ENCODE measurements around the gene TACR2.

Gene TACR2

DNA sequence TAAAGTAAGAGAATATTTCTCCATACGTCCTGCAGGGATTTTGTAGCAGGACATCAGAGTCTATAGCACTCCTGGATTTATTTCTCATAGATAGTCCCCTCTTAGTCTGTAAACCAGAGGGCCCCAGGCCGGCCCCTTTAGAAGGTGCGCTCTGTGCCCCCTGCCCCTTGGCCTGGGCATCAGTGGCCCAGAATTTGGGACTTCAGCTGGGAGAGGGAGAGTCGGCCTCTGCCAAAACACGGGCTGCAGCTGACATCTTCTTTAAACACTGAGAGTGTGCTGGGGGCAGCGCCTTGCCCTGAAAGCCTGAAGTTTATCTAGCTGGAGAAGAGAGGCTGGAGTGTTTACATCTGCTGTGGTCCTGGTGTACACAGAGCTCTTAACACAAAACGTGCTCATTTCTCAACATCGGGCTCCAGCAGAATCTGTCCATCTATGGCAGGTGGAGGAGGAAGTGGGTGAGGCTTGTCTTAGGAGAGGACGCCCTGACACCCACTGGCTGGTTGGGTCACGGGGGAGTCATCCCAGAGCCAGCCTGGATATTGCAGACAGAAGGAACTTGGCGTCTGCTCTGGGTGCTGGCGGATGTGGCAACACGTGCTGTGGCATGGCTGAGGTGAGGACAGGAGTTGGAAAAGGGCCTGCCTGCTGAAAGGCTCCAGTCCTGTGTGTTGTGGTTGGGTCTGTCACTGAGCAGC is 5.0 kb upstream of the TACR2 start:
- DNase-seq (ENCODE audit: low read depth in 2 of 2, low spot score in 1 of 2) = no peak

DNA sequence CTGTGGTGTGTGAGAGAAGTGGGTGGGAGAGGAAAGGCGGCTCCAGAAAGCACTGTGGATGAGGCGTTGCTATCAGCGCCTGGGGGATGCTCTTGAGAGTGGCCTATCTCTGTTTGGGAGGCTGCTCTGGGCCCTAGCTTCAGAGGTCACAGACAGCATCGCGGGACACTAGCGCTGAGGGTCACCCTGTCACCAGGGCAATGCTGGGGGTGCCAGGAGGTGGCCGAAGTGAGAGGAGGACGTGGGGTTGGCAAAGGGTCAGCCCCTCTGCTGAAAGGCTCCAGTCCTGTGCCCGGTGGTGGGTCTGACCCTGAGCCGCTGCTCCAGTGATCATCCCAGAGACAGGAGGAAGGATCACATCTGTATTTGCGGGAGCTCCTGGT is 3.0 kb upstream of the TACR2 start:
- no peak for DNase-seq (ENCODE audit: low read depth in 2 of 2, low spot score in 1 of 2)

DNA sequence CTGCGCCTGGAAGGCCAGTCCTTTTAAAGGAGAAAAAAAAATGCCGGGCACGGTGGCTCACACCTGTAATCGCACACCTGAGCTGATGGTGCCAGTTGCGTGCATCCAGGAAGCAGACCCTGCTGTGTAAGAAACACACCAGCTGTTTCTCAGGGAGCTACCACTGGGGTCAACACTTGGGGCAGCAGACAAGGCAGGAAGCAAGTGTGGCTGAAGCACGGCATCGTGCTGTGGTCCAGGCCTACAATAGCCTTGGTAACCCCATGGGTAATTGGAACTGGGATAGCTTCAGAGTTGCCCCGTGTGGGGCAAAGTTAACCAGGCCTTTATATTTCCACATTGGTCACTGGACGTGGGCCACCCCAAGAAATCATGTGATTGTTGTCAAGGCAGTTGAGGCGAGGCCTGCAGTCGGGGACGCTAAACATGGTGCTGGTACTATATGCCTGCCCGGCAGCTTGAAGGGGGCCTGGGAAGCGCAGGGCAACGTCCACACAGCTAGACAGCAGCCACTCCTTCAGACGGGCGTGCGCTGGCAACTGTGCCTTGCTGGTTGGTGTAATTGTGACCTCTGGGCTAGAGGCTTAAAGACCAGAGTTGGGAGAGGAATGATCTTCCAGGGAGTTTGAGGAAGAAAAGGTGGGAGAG is 2.5 kb upstream of the TACR2 start:
- no peak for DNase-seq (ENCODE audit: low read depth in 2 of 2, low spot score in 1 of 2)

DNA sequence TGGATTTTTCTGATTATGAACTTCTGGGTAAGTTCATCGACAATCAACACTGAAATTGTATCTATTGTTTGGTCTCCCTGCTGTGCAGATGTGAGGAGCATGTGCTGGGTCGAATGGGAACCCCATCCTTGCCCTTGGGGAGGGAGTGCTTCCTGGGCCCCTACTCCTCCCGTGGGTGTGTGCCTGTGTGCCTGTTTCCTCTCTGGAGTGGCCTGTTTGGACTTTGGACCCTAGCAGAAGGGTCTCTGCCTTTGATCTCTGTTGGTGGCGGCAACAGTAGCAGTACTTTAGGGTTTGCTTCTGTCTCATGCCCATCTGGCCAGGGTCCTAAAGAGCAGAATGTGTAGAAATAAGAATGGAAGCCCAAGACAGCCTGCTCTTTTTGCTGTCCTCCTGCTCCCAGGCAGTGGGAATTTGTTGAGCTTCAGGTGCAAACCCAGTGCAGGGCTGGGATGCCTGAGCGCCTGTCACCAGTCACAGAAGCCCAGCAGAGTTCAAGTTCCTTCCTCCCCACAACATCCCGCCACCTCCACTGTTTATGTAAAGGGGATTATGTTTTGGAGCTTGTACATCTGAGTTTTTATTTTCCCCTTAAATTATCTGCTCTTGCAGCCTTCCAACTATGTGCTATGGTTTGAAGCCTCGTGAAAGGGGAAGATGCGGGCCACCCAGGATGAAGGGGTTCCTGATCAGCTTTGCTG is 1.5 kb upstream of the TACR2 start:
- DNase-seq (ENCODE audit: low read depth in 2 of 2, low spot score in 1 of 2) = no peak

DNA sequence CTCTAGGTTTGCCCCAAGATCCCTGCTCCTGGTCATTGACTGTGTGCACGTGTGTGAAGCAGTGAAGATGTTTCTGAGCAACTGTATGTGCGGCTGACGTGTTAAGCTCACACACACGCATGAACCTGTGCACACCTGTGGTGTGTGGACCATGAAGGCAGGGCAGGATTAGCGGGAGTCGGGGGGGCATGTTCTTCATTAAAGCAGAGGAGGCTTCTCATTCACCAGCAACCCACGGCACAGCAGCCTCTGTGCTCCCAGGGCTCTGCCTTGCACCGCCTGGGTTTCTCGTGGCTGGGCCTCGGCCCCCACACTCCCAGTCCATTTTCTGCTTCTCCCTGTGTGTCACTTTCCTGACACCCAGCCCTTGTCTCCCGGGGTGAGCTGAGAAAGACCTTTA is 824 bp upstream of the TACR2 start:
- DNase-seq (ENCODE audit: low read depth in 2 of 2, low spot score in 1 of 2) = no peak

DNA sequence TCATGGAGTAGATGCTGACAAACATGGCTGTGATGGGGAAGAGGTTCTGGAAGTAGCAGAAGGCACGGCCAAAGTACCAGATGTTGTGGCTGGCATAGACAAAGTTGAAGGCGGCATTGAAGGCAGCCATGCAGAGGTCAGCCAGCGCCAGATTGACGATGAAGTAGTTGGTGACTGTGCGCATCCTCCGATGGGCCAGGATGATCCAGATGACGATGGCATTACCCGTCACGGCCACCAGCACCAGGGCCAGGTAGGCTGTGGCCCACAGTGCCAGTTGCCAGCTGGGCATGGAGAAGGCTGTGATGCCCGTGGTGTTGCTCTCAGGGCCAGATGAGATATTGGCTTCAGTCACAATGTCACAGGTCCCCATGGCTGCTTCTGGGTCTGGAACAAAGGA is 767 bp downstream of the TACR2 start:
- DNase-seq (ENCODE audit: low read depth in 2 of 2, low spot score in 1 of 2) = no peak

DNA sequence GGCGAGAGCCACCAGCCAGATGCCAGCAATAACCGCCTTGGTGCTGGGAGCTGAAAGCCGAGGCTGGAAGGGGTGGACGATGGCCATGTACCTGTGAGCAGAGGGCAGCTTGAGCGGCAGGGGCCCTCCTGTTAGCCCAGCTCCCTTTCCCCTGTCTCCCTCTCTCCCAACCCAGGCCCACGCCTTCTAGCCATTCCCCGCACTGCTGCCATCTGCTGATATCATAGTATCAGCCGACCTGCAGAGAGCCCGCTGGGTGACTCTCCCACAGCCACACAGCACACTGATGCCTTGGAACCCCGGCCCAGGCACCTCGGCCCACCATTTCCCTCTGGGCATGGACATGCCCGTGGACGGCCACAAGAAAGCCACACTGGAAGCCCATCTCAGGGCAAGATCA is 1.7 kb downstream of the TACR2 start:
- DNase-seq (ENCODE audit: low read depth in 2 of 2, low spot score in 1 of 2) = no peak

DNA sequence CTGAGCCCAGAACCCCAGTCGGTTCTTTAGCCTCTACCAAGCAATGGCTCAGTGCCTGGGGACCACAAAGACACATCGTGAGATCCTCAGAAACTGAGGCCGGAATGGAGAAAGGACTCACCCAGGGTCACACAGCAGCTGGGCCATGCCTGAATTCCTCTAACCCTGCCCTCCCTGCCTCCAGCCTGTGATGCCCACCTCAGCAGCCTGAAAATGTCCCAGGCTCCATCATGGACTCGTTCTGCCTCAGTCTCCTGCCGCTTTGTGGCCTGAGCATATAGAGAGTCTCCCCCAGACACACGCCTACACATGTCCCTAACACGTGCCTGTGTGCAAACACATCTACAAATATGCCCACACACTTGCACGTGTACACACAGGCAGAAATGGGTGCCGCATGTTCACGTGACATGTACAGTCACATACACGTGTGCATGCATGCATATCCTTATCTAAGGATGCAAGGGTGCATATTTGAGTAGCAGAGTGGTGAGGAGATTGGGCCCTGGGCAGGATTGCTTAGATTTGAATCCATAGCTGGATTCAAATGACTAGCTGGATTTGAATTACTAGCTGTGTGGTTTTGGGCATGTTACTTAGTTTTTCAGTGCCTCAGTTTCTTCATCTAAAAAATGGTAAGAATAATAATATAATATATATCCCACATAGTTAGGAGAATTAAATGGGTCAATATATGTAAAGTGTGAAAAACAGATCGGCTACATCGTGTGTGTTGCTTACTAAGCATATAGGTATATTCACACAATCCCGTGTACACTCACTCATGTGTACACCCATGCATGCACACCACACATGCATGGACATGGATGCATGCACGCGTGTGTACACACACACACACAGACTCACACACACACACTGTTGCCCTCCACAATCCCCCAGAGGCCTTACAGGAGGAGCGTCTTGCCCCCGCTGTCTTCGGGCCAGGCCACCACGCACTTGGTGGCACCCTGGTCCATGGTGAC is 2.4 kb downstream of the TACR2 start:
- no peak for DNase-seq (ENCODE audit: low read depth in 2 of 2, low spot score in 1 of 2)

DNA sequence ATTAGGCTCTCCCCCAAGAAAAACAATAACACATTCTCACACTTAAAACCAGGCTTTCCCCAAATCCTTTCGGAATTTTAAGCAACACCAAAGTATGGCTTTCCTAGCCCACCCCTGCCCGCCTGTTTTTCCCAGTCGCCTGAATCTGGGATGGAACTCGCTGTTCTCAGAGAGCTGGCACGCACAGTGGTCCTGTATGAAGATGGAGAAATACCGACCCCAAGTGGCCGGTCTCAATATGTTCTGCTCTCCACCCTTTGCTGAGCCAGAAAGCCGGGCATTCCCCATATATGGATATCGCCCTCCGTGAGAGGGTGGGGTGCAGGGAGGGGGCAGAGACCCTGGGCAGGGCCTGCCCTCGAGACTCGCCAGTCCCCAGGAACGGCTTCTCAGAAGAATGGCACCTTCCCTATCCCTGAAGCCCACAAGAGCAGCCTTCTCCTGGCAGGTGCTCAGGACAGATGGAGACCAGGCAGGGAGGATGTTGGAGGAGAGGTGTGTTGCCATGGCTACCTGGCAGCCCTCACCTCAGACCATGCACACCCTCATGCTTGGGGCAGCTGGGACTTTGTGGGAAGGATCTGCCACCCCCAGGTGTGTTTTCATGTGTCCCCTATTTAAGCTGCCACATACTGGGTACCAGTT is 3.4 kb downstream of the TACR2 start:
- no peak for DNase-seq (ENCODE audit: low read depth in 2 of 2, low spot score in 1 of 2)

DNA sequence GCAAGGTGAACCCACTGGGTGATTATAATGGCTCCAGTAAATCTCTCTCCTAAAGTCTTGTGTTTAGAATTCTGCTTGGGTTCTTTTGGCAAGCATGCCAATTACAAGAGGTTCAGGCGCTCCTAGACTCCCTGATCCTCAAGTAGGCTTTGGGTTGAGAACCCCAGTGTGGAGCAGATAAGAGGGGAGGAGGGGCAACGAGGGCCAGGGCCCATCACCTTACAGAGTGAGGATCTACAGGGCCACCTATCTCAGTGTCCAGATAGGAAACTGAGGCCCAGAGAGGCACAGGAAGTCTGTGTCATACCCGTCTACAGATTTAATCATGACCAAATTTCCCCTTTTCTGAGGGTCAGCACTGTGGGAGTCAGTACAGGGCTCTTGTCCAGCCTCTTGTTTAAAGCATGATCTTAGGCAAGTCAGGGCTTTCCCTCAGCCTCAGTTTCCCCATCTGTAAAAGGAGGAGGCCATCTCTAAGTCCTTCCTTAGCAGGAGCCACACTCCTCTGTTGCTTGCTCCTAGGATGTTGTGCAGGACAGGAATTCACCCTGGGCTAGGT is 4.4 kb downstream of the TACR2 start:
- DNase-seq (ENCODE audit: low read depth in 2 of 2, low spot score in 1 of 2) = no peak

DNA sequence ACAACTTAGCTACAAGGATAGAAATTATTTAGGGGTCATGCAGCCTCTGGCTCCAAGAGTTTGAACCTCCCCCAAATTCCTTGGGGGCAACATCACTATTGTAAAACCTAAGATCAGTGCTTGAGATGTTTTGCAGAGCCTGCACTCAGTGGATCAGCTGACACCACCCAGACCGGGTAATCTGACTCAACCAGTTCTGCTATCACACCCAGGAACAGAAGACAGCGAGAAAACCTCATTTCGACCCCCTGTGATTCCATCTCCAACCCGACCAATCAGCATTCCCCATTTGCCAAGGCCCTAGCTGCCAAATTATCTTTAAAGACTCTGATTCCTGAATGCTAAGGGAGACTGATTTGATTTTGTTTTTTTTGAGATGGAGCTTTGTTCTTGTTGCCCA is 5.2 kb downstream of the TACR2 start:
- no peak for DNase-seq (ENCODE audit: low read depth in 2 of 2, low spot score in 1 of 2)

DNA sequence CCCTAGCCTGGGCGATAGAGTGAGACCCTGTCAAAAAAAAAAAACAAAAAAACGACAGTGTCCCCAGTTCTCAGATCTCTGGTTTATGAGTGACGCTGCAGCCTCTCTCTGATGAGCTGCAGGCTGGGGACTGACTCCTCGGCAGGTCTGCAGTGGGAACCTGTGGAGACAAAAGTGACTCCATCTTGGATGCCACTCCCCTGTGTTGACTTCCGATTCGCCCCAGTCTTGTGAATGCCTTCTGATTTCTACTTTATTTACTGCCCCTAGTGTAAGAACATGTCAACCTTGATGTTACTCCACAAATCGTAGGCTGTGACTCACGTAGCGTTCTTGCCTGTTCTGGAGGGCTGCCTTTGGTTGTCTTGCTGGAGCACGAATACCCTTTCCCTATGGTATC is 6.2 kb downstream of the TACR2 start:
- no peak for DNase-seq (ENCODE audit: low read depth in 2 of 2, low spot score in 1 of 2)

DNA sequence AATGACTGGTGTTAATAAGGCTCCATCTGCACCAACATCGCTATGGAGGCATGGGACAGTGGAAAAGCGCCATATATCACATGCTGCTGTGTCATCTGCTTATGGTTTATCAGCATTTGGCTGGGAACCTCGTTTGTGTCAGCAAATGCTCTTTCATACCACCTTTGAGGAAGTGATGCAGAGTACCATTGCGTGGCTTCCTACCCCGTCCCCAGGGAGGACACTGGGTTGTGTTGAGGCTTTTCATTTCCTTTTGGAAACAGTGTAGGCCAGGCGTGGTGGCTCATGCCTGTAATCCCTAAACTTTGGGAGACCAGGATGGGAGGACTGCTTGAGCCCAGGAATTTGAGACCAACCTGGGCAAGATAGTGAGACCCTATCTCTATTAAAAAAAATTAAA is 6.8 kb downstream of the TACR2 start:
- no peak for DNase-seq (ENCODE audit: low read depth in 2 of 2, low spot score in 1 of 2)

DNA sequence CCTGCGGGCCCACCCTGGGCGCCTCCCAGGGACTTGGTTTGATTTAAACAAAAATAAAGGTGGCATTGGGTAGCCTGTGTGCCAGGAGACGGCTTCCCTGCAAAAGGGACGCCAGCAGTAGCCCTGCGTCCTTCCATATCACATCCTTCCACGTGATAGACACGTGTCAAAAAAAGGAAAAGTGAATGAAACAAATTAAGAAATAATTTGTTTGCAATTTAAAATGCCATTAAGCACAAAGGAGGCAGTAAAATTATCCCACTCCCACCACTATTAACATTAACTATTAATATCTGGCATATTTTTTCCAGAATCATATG is 7.6 kb downstream of the TACR2 start:
- no peak for DNase-seq (ENCODE audit: low read depth in 2 of 2, low spot score in 1 of 2)

DNA sequence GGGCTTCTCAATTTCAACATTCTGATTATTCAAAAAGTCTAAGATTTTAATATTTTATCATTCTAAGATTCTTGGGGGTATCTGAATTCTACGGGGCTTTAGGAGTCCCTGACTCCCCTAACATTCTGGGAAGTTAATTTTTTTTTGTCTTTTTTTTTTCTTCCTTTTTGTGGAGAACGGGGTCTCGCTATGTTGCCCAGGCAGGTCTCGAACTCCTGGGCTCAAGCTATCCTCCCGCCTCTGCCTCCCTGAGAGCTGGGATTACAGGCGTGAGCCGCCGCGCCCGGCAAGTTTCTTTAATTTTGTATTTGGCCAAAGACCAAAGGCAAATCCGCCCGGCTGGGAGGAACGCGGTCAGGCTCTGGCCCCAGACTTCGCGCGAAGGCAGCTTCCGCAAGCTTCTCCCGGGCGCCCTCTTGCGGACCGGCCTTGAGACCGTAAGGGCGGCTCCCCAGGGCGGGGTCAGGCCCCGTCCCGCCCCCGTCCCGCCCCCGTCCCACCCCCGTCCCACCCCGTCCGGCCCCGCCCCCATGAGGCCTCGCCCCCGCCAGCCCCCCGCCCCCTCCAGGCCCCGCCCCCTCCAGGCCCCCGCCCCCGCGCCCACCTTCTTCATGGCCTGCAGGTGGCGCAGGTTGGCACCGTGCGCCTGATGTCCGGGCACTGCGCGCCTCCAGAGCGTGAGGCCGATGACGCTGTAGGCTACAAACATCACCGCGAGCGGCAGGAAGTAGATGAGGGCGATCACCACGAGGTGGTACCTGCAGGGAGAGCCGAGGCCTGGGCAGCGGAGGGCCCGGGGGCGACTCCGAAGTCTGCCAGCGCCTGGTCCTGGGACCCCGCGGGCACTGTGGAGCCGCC is 8.2 kb downstream of the TACR2 start:
- peak; percentile 75 to 81 for DNase-seq (ENCODE audit: low read depth in 2 of 2, low spot score in 1 of 2)

DNA sequence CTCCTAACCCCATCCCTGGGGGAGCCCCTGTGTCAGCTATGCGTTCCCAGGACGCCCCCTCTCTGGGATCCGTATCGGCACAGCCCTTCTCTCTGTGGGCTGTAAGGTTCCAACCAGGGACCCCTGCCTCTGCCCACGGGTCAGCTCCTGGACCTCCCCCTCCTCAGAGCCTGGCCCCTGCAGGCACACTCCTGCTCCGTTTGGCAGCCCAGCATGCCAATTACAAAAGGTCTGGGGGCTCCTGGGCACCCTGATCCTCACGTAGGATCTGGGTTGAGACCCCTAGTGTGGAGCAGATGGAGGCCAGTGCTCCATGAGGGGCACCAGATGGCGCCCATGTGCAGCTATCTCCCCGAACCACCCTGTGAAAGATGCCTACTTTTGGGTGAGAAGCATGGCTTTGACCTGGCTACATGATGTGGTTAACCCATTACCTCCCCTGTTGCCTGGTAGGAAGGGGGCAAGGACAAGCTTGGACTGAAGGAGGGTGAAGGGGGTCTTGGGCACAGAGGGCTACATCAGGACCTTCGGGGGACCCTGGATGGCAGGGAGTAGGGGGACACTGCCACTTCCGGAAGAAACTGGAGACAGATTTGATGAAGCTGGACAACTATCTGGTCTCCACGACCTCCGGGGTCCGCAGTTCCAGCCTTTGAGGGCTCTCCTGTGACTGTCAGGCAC is 9.0 kb downstream of the TACR2 start:
- DNase-seq (ENCODE audit: low read depth in 2 of 2, low spot score in 1 of 2) = no peak

DNA sequence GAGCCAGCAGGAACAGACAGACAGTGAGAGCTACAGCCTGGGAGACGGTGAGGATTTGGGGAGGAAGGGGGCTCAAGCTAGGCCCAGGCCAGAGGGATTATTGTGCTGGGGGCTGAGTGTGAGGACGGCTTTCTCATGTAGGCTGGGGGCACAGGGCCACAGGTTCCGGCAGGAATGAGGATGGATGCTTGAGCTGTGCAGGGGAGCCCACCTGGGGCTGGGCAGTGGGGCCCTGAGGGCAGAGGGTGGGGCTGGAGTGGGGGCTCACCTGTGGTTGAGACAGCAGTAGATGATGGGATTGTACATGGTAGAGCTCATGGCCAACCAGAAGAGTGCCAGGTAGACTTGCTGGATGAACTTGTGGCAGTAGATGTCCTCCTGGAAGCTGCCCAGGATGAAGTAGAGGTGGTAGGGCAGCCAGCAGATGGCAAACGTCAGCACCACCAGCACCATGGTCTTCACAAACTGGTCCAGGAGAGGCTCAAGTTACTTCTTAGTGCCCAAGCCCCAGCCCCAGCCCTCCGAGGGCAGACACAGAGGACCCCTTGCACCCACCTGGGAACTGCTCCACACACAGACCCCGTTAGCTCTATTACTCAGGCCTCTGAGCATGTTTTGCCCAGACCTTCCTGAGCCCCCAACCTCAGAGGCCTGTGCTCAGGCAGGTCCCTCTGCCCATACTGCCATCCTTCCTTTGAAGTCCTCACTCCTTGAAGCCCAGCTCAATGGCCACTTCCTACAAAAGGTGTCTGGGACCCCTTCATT is 9.7 kb downstream of the TACR2 start:
- DNase-seq (ENCODE audit: low read depth in 2 of 2, low spot score in 1 of 2) = no peak

DNA sequence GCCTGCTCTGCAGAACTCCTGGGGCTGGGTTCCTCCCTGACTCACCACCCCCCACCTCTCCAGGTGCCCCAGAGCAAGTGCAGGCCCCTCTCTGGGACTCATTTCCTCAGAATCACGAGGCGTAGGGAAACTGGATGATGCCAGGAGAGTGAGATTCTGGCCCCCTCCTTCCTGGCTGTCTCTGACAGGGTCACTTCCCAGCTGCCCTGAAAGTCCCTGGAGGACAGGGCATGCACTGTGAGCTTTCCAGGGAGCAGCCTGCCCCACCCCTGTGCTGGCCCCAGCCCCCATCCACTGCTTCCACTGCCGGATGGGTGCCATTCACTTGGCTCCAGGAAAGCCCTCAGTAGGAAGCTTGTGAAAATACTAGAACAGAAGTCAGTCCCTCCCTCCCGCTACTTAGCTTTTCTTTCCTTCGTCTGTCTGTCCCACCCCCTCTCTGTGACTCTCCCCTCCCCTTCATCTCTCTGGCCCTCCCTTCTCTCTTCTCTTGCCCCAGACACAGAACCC is 10.4 kb downstream of the TACR2 start:
- no peak for DNase-seq (ENCODE audit: low read depth in 2 of 2, low spot score in 1 of 2)
